NCI-H2107 (cell line): ENCODE results near the gene TENM3.

Experiments used
- DNase-seq: peaks from one replicate; lab custom pipeline; 2025; lab: John Stamatoyannopoulos, UW

The TENM3 gene

DNA sequence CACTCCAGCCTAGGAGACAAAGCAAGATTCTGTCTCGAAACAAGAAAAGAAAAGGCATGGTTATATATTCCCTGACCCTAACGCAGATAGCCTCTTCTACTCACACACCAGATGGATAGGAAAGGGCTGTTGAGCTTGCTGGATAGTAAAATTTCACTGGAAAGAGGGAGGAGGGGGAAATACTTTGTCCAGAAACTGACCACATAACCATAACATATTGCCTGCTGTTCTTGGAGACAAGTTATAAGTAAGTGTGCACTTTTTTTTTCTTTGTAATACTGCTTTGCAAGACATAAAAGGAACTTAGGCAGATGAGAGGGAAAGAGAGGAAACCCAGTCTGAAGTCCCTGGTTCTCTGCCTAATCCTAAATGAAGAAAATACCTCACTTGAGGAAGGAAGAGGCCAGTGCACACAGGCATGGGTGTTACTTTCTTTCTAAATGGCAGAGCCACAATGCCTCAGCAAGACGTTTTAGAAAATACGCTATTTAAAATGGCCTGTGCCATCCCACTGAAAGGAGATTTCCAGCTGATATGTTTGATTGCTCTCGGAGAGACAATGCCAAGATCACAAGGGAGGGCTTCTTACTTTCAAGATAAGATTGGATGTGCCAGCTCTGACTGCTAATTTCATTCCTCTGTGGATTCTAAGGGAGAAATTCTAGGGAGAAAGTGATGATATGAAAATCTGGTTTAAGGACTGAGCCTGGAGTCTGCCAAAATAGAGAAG, 533.3 kb downstream of the TENM3 start:
- no peak for DNase-seq

DNA sequence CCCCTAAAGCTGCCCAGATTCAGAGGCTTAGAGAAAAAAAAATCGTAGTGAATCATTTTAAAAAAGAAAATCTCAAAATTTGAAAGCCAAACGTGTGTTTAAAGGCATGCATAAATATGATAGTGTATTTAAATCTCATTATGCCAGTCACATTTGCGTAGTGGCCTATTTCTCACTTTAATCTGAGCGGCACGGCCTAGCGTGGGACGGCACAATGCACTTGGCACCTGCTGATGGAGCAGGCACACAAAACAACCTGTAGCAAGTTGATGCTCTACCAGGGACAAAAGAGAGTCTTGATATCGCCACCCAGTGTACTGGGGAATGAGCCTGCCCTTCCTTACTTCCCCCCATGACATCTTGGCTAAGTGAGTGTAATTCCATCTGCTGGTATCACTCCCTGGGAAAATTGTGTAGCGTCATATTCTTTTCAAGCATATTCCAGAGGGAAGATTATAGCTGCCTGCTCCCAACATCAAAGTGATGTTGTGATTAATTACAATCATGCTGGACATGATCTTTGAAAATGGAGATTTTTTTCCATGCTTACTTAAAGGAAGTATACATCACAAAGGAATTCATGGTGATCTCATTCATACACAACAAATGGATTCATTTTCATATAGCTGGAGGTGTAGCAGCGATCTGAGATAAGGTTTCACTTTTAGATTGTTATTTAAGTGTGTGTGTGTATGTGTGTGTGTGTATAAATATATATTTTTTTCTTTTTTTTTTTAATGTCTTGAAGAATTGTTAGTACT, 535.2 kb downstream of the TENM3 start:
- no peak for DNase-seq

DNA sequence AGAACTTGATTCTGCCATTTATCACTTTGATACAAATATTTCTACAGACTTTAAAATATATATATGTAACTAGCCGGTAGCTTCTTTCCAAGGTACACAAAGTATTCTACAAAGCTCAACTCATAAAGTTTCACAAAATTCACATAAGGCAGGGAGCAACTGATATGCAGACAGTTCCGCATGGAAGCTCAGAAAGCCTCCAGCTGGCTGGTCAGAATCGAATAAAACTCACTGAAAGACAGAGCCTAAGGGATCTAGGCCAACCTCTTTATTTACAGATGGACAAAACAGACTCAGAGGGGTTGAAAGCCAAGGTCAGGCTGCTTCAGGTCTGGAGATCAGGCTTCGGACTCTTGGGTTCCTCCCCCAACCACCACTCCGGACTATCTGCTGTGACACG, 543.8 kb downstream of the TENM3 start:
- DNase-seq = no peak

DNA sequence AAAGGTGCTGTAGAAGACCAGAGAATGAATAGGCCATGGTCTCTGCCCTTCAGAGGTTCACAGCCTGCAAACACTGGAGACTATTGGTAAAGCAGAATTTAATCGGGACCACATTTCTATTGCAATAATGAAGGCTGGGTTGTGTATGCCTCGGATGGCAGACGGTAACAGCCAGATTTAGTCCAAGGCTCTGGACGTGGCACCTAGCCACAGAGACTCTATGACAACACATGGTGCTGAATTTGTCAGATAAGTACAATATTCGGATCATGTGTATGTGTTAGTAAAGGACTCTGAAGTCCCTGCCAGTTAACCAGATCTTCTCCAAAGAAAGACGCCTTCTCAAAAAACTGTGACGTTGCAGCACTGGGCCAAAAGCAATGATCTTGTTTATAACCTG, 545.0 kb downstream of the TENM3 start:
- no peak for DNase-seq

DNA sequence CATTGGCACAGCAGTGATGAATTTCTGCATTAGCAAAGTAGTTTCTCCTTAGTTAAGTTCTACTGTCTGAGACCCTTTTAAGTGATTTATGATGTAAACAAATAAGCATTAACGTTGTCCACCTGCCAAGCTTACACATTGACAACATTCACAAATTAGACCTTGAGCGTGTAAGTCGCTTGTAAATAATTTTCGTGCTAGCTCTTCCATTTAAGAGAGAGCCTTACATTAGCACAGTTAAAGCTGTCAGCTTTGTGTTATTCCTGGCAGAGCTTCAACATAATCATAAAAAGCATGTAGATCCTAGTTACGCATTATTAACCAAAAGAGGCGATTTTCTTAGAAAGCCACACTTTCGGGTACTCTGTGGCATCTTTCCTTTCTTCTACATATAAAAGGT, 546.3 kb downstream of the TENM3 start:
- DNase-seq = no peak

DNA sequence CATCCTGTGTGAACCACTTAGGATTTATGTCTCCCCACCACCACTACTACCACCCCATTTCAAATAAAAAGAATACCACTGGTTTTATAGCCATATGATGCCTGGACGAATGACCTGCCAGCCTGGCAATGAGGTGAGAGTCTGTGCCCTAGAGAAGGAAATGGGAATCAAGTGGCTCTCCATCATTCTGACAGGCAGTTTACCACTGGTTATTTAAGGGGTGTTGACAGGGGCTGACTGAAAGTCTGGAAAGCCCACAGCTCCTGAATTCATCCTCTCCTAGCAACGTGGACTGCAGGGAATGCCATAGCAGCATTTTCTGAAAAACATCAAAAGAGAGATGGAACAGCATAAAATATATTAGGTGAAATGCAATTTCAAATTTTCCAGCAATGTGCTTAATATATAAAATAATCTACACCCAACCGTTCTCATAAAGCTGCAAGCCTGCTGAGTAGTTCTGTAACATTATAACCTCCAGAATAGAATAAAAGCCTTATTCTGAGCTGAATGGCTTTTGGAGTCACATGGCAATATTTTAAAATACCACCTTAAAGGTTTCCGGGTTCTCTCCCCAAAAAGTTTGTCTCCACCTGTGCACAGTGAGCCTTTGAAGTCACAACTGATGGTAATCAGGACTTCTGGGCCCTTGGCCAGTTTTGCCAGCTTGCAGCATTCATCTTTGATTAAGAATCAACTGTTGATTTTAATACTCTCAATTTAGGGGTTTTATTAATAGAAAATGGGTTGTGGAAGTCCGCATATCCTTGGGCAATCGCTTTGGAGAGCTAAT, 552.4 kb downstream of the TENM3 start:
- DNase-seq = no peak

DNA sequence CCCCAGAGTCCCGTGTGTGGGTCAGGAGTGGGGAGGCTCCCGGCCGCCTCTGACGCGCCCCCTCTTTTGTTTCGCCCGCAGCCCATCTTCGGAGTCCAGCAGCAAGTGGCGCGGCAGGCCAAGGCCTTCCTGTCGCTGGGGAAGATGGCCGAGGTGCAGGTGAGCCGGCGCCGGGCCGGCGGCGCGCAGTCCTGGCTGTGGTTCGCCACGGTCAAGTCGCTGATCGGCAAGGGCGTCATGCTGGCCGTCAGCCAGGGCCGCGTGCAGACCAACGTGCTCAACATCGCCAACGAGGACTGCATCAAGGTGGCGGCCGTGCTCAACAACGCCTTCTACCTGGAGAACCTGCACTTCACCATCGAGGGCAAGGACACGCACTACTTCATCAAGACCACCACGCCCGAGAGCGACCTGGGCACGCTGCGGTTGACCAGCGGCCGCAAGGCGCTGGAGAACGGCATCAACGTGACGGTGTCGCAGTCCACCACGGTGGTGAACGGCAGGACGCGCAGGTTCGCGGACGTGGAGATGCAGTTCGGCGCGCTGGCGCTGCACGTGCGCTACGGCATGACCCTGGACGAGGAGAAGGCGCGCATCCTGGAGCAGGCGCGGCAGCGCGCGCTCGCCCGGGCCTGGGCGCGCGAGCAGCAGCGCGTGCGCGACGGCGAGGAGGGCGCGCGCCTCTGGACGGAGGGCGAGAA, 556.5 kb downstream of the TENM3 start:
- no peak for DNase-seq

DNA sequence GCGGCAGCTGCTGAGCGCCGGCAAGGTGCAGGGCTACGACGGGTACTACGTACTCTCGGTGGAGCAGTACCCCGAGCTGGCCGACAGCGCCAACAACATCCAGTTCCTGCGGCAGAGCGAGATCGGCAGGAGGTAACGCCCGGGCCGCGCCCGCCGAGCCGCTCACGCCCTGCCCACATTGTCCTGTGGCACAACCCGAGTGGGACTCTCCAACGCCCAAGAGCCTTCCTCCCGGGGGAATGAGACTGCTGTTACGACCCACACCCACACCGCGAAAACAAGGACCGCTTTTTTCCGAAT, 557.0 kb downstream of the TENM3 start:
- no peak for DNase-seq

DNA sequence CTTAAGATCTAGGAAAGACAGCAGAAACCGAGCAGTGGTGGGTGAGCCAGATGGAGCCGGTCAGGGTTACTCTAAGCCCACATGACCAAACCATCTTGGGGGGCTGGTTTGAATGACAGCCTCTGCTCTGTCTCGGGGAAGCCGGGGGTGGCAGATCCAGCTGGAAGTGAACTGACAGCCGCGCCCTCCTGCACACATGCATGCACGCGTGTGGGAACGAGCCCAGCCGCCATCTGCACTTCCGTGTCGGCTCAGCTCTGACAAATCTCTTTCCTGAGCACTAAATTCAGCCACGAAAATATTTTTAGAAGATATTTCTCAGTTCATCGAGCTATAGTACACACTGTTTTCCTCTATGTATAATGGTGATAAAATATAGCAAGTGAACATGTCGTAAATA, 558.4 kb downstream of the TENM3 start:
- no peak for DNase-seq

DNA sequence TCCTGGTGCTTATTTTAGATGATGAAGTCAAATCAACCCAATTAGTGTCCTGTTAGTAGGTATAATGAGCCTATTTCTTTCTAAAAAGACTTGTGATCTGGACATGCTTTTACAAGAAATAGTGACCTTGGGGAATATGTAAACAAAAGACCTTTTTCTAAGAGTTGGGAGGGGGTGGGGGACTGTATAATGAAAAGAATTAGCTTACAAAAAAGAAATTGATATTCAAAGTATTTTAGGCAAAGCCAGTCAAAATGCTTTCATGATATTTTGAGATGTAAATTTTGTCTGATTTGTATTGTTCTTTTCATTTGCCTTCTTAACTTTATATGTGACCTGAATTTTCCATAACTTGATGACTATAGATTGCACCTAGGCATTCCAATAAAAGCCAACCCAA, 559.4 kb downstream of the TENM3 start:
- DNase-seq = no peak

DNA sequence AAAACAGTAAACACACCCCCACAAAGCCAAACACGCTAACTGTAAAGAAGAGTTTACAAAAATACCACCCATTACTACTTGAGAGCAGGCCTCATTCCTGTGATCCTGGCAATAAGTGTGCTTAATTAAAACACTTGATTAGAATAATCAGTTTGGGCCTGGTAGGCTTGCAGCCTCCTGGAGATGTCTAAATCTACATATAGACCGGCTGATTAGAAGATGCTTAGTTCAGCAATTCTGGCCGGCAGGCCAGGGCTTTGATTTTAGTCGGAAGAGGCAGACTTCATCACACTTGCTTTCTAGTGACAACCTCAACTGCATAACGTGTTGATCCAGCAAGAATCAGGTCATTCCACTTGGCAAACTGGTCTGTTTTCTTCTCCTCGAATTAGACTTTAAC, 560.0 kb downstream of the TENM3 start:
- DNase-seq = no peak

DNA sequence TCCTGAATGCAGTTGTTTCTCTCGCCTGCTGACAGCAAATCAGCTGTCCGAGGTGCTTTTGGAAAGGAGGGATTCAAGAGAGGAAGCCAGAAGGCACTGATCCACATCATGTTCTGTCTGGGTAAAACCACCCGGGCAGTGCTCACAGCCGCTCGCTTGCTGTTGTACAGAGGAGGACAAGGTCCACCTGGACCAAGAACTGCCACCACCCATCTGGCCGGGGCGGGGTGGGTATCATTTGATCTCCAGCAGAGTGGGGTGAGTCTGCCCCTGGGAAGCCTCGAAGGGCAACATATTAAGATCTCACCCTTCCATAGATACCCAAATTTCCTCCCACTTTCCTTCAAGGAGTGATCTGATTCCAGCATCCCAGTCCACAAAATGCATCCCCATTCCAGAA, 560.9 kb downstream of the TENM3 start:
- no peak for DNase-seq

DNA sequence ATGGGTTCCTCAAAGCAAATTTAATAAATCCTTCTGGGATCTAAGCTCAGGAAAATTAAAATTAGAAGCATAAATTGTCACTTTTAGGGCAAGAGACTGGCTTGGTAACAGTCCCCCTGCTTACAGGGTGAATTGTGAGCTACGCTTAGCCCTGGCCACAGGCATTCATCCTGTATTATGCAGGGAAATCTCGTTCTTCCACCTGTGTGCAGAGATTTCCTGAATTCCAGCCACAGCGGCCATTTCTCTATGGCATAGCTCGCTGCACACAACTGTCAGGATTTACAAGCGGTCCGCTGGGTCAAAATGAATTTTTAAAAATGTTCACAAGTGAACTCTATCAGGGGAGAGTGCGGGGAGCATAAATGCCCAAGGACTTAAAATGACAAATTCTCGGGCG, 562.1 kb downstream of the TENM3 start:
- no peak for DNase-seq

DNA sequence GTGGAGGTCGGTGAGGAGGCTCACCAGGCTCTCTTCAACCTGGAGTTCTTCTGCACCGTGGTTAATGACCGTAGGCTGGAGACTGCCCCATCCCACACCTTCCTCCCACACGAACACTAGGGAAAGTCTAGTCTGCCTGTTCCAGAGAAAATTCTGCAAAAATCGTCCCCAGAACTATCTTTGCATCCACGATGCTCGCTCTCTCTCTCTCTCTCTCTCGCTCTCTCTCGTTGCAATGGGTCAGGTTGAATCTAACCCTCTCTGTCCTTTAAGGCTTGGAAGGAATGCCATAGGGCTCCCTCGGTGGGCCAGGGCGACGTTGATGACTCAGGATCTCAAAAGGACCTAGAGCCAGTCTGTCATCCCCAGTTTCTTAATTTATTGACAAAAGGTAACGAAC, 562.5 kb downstream of the TENM3 start:
- DNase-seq = no peak

DNA sequence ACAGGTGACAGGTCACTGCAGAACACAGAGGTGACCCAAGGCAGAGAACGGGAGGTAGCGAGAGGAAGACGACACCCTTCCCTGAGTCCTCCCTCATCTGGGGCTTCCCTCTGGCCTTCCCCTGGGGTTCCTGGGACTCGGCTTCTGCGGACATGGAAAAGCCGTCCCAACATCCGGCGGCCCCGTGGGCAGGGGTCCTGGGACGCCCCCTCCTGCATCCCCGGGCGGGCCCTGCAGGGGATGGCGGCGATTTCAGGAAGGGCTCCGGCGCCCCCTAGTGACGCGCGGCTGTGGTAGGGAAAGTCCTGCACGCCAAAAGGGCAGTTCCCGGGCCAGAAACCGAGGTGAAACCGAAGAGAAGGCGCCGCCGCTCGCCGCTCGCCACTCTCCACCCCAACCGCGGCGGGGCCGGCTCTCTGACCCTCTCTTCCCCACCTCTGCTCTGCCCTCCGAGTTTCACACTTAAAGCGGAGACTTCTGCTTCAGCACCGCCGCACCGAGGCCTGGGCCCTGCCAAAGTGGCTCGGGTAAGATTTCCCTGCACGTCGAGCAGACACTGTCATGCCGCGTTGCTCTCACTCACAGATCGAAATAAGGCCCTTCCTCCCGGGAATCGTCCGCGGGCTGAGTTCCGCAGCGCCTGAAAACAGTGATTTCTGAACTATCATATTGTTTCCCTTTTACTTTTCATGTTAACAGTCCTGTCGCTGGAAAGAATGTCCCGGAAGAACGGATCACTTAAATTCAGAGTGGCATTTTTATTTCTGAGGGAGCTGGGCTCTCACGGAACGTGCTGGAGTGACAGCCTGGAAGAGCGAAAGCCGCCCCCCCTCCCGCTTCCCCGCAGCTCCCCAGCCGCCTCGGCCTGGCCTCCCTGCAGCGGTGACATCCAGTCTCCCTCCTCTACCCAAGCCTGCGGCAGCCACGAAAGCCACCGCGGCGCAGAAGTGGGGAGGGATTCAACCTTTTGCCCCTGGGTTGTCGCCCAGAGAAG, 563.4 kb downstream of the TENM3 start:
- DNase-seq = no peak

DNA sequence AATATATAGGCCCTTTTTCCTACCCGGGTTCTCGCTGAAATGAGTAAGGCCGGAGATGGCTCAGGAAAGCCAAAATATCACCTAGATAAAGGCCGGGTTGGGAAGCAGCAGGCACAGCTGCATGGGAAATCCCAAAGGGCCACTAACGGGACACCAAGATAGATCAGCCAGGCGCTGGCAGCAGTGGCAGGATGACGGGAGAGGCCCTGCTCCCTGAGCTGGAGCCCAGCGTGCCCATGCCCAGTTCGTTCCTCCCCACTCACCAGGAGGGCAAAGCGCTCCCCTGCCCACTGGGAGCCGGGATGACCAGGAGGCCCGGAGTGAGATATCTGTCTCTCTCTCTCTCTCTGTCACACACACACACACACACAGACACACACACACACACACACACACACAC, 564.1 kb downstream of the TENM3 start:
- no peak for DNase-seq

DNA sequence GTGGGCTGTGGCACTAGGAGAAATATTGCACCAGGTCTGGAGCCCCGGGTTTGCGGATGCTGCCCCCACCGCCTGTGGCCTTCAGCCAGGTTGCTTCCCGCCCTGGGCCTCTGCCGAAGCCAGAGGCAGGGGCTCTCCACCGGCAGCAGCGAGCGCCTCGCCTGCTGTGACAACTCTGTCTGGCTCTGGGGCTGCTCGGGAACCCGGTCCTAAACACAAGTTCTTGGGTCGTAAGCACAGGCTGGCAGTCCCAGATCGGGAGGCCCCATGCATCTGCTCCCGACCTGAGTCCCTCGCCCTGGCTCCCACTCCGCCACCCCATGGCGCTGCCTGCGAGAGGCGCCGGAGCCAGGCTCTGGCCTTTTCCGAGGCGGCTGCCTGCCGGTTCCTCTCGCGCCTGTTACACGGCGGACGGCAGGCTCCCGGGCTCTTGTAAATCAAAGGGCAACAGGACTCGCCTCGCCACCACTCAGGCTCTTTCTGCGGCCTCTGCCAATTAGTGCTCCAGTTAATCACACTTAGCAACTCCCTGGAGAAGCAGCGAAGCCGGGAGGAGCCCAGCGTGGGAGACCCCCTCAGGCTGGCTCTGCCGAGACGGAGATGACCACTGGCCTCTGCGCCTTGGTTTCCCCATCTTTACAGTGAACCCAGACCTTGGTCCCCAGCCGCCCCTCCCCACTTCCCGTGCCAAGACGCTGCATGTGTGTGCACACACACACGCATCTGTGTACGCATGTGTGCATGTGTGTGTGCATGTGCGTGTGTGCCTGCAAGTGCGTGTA, 564.8 kb downstream of the TENM3 start:
- no peak for DNase-seq

DNA sequence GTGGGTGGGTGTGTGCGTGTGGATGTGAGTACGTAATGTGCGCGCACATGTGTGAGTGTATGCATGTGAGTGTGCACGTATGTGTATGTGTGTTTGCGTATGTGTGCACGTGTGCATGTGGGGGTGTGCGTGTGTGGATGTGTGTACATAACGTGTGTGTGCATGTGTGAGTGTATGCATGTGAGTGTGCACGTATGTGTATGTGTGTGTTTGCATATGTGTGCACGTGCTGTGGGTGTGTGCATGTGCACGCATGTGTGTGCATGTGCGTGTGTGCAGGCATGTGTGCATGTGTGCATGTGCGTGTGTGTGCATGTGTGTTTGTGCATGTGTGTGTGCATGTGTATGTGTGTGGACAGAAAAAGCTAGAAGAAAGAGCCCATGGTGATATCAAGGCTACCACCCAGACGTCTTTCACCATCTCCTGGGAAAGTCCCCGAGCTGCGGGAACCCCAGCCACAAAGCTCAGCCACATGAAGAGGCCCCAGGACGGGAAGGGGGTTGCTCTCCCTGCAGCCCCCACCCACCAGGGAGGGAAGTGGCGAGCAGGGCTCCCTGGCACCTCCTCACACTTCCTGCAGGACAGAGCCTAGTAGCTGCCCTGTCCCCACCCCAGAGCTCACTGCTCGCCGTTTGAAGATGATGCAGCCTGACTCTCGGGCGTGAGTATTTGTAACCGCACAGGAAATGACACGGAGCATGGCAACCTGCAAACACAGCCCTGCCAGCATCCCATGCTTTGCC, 565.6 kb downstream of the TENM3 start:
- no peak for DNase-seq

DNA sequence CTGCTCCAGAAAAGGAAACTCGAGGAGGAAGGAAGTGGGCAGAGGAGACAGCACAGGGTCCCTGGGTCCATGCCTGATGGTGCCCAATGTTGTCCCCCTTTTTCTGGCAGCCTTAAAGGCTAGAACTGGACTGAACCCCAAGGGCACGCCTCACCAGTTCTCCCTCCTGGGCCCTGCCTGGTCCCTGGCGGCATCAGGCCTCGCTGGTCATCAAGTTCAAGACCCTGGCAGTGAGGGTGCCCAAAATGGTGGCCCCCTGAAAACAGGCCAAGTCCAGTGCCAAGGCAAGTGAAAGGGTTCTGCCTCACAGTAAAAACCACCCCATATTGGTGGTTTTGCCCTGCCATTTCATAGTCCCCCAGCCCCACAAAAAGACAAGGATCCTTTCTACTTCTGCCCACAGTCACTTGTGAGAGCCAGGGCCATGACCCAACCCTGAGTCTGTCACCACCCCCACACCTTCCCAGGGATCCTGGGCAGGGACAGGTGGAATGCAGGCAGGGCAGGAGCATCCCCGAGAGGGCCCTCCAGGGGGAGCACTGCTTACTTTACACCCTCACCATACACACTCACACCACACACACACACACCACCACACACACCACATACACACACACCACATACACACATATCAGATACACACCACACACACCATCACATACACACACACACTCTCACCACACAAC, 566.4 kb downstream of the TENM3 start:
- no peak for DNase-seq
